Measurements from ENCODE around the gene DBX2.

GRCh38 chr12:45040977-45041376, 9.9 kb downstream of the DBX2 start:
- no peak for TF ChIP-seq POLR2AphosphoS5 (IDR thresholded peaks at IDR 0.05)
- TF ChIP-seq CTCF (IDR thresholded peaks at IDR 0.05): no peak
